GM18502 (cell line): Measurements from ENCODE around the gene GLYR1.
"Not testable (repeated sequence)": the region's sequence is repeated elsewhere in the genome, so short reads cannot be mapped to it uniquely, and the experiment has no call there.

ENCODE experiments used
- ATAC-seq: cut with Tn5 transposase; IDR thresholded peaks from one replicate; pipeline ENCODE4 v1.9.1; 2021; ENCODE audit warnings: mild to moderate bottlenecking; ENCODE audit not compliant: unreplicated experiment, poor library complexity

Gene GLYR1

DNA sequence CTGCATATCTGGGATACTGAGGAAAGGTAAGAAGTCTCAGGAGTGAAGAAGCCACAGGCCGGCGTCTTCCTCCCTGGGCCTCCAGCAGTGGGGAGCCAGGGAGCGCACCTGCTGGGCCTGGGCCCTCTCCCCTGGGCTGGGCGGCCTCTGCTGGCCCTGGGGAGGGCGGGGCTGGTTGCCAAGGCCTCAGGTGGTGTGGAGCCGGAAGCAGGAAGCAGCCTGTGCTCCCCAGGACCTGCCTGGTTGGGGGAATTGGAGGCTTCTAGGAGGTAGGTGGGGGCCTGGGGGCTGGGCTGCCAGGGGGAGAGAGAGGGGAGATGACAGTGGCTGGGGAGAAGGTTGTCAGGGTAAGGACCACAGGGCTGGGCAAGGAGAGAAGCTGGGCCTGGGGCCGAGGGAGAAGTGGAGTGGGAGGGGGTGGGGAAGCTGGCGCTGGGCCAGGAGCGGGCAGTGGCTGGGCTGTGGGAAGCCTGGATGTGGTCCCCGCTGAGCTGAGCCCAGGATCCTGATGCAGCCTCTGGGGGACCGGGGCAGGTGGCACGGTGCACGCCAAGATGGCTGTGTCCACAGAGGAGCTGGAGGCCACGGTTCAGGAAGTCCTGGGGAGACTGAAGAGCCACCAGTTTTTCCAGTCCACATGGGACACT is 51.8 kb downstream of the GLYR1 start, which contains the start of gene SMIM22:
Gene SMIM22, plus strand, starts transcription at position 189 of the 647 bp plus-strand sequence. Its CDS starts 366 bp downstream, at position 555.
- ATAC-seq = no peak

DNA sequence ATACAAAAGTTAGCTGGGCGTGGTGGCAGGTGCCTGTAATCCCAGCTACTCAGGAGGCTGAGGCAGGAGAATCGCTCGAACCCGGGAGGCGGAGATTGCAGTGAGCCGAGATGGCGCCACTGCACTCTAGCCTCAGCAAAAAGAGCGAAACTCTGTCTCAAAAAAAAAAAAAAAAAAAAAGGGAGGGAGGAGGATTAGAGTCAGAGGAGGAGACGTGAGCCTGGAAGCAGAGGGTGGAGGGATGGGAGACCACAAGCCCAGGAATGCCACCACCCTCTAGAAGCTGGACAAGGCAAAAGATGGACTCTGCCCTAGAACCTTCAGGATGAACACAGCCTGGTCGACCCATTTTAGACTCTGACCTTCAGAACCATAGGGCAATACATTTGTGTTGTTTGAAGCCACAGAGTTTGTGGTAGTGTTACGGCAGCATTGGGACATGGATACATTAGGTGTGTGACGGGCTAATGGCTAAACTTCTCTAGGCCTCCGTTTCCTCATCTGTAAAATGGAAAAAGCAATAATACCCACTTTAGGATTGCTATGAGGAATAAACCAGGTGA is 54.1 kb downstream of the GLYR1 start:
- ATAC-seq = no peak

DNA sequence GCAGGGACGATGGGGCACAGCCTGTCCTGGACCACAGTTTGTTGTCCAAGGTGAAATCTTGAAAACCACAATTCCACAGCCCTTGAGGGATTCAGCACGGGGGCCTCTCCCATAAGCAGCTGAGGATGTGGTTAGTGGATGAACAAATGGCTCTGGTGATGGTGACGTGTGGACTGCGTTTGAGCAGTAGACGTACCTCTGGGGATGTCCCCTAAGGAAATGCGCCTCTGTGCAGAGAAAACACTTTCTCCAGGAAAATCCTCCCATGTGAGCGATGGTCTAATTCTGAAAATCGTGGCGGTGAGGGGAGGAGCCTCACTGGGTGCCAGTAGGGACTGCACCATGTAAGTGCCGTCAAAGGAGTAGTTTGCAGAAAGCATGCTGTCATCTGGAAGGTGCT is 56.2 kb downstream of the GLYR1 start:
- ATAC-seq = no peak

DNA sequence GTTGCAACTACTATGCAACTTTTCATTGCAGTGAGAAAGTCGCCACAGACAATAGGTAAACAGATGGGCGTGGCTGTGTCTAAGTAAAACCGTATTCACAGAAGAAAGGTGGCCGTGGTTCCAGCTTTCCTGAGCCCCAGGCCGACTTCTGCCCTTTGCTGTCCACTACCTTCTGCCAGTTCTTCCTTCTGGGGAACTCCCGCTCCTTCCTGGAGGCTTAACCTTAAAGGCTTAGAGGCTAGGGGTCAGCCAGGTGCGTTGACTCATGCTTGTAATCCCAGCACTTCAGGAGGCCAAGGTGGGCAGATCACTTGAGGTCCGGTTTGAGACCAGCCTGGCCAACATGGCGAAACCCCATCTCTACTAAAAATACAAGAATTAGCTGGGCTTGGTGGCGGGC is 56.8 kb downstream of the GLYR1 start:
- no peak for ATAC-seq

DNA sequence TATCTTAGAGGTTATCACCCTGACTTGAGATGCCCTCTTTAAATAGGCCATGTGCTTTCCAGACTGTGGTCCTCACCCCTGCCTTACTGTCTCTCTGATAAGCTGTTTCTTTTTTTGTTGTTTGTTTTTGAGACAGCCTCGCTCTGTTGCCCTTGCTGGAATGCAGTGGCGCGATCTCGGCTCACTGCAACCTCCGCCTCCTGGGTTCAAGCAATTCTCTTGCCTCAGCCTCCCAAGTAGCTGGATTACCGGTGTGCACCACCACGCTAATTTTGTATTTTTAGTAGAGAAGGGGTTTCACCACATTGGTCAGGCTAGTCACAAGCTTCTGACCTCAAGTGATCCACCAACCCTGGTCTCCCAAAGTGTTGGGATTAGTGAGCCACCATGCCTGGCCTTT is 58.2 kb downstream of the GLYR1 start:
- no peak for ATAC-seq

DNA sequence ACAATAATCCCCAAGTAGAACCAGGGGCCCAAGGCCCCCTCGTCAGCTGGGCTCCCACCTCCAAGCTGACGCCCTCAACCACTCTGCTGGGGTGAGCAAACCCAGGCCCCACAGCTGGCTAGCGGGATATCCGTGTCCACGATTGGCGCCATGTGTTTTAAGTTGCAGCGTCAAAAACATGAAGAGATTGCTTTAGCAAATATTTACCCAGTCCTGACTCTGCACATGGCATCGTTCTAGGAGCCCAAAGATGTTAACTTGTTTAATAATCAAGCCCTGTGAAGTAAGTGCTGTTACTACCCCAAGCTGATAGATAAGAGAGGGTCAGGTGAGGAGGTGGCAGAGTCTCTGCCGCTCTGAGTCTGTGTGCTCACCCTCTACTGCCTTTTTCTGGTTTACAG is 58.6 kb downstream of the GLYR1 start:
- ATAC-seq = no peak

DNA sequence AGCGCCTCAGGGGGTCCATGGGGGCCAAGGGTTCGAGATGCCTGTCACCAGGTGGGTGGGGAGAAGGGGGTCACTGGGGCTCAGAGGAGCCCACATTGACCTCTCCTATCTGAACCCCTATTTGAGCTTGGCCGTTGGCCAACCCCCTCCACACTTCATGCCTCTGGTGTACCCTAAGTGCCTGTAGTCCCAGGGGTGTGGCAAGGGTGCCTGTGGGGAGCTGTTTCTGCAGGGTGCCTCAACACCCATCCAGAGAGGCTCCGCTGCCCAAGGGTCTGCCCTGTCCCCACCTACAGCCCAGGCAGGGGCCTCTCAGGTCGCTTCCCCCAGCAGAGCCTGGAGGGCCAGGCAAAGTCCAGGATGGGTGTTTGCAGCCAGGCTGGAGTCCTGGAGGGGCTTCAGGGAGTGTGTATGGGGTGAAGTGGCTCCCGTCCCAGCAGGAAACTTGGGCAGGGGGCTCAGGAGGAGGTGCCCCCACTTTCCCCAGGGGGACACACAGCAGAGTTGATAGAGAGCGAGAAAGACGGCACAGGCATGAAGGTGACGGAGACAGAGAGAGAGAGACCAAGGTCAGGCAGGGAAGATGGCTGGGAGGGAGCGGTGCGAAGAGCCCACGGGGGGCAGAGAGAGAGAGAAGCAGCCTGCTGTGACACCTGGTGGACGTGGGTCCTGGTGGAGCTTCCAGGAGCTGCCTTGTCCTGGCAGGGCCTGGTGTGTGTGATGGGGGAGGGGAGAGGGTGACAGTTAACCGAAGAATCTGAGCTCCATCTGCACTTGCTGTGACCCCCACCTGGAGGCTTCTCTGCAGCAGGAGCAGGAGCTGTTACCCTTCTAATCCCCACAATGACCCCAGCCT is 59.2 kb downstream of the GLYR1 start, which contains the start of gene SEPTIN12:
Gene SEPTIN12, minus strand, starts transcription at position 719 of the 856 bp plus-strand sequence. Its CDS starts 700 bp downstream, at position 19.
- no peak for ATAC-seq

DNA sequence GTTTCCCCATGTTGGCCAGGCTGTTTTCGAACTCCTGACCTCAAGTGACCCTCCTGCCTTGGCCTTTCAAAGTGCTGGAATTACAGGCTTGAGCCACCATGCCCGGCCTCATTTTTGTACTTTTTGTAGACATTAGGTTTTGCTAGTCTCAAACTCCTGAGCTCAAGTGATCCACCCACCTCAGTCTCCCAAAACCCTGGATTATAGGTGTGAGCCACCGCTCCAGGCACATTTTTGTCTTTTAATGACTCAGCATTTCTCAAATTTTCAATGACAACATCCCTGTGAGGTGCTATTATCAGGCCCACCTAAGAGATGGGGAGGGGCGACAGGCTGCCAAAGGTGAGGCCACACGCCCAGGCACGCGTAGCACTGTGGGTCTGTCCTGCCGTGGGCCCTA is 60.0 kb downstream of the GLYR1 start:
- ATAC-seq = no peak

DNA sequence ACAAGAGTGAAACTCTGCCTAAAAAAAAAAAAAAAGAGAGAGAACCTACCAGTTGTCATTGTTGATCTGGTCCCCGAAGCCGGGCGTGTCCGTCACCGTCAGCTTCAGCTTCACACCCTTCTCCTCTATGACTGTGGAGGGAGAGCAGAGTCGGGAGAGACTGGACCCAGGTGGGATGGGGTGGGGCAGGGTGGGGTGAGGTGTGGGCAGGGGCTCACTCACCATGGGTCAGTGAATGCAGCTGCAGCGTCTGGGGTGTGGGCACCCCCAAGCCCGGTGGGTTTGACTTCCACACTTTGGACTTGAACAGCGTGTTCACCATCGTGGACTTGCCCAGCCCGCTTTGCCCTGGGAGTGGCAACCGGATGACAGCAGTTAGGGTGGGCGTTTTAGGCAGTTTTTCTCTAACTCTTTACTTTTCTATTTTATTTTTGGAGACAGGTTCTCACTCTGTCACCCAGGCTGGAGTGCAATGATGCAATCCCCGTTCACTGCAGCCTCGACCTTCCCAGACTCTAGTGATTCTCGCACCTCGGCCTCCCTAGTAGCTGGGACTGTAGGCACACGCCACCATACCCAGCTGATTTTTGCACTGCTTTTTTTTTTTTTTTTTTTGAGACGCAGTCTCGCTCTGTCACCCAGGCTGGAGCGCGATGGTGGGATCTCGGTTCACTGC is 61.2 kb downstream of the GLYR1 start:
- no peak for ATAC-seq

DNA sequence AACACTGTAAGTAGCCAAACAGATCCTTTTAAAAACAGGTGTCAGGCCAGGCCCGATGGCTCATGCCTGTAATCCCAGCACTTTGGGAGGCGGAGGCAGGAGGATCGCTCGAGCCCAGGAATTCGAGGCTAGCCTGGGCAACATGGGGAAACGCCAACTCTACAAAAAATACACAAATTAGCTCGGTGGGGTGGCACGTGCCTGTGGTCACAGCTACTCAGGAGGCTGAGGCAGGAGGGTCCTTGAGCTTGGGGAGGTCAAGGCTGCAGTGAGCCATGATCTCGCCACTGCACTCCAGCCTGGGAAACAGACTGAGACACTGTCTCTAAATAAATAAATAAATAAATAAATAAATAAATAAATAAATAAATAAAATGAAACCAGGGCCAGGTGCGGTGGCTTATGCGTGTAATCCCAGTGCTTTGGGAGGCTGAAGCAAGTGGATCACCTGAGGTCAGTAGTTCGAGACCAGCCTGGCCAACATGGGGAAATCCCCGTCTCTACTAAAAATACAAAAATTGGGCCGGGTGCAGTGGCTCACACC is 62.6 kb downstream of the GLYR1 start:
- ATAC-seq = not testable (repeated sequence)

DNA sequence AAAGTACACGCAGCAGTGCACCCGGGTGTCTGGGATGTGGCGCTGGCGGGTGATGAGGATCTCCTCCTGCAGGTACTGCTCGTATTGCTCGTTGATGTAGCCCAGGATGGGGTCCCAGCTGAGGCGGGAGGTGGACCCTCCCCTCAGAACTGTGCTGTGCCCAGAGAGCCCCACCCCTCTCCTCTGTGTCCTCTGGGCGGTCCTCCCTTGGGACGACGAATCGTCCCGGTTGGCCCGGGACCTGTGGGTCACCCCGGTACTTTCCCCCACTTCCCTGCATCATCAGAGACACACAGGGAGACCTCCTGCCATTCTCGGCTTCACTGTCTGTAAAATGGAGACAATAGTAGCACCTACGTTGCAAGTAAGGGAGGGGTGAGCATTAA is 63.1 kb downstream of the GLYR1 start:
- ATAC-seq = no peak

DNA sequence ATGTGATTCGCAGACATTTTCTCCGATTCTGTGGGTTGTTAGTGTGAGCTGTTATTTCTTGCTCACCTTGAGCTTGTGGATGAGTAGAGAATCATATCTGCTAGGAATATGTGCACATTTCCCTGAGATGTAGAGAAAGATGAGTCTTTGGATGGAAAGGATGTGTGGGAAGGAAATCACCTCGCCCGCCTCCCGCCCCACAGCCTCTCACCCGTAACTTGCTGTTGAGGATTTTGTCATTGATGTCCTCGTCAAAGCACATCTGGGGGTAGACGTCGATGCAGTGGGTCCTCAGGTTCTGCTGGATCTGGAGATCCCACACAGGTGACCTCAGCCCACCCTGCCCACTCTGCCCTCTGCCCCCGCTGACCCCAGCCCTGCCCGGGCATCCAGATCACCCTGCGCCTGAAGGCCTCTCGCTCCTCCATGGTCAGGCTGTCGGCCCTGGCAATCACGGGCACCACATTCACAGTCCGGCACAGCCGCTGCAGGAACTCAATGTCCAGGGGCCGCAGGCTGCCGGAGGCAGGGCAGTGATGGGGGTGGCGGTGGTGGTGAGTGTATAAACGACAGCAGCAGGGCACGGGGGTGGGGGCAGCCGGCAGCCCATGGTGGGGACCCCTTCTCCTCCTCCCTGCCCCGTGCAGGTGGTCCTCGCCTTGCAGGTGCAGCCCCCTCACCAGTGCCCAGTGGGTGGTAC is 63.7 kb downstream of the GLYR1 start:
- ATAC-seq = no peak

DNA sequence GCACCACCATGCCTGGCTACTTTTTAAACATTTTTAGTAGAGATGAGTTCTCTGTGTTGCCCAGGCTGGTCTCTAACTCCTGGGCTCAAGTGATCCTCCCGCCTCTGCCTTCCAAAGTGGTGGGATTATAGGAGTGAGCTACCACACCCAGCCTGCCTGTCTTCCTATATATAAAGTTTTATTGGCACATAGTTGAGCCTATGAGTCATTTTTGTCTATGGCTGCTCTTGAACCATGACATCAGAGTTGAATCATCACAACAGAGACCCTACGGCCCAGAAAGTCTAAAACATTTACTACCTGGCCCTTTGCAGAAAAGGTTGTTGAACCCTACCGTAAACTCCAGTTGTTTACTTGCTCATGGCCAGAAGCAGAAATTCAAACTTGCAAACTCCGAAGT is 66.9 kb downstream of the GLYR1 start:
- no peak for ATAC-seq

DNA sequence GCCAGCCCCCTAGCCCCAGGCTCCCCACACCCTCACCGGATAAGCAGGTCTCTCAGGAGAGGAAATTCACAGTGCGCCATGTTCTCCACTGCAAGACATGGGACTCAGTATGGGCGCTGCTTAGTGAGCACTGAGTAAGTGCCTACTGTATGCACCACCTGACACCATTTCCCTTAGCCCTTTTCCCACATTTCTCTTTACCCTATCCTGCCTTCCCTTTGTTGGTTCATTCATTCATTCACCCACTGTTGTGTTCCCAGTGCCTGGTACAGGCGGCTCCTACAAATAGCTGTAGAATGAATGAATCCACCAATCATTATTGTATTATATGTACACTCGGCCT is 69.1 kb downstream of the GLYR1 start:
- ATAC-seq = no peak

DNA sequence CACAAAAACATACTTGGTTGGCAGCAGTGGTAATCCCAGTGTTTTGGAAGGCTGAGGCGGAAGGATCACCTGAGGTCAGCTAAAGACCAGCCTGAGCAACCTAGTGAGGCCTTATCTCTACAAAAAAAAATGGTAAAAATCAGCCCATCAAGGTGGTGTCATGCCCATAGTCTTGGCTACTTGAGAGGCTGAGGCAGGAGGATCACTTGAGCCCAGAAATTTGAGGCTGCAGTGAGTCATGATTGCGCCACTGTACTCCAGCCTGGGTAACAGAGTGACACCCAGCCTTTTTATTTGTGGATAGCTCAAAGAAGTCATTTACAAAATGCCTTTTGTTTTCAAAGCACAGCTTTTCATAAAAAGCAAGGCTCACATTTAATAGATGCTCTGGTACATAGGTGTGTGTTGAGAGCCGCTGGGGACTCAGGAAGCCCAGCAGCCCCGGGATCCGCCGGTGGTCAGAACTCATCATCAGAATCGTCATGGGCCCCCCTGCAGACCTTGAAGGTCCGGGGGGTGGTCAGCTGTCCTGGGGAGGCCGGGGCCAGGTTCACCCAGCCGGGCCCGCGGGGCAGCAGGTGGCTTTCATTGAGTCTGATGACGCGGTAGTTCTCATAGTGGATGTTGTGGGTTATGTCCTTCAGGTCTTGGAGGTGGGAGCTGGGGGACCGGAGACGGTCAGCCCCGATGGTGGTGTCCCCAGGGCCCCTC is 69.6 kb downstream of the GLYR1 start:
- no peak for ATAC-seq

DNA sequence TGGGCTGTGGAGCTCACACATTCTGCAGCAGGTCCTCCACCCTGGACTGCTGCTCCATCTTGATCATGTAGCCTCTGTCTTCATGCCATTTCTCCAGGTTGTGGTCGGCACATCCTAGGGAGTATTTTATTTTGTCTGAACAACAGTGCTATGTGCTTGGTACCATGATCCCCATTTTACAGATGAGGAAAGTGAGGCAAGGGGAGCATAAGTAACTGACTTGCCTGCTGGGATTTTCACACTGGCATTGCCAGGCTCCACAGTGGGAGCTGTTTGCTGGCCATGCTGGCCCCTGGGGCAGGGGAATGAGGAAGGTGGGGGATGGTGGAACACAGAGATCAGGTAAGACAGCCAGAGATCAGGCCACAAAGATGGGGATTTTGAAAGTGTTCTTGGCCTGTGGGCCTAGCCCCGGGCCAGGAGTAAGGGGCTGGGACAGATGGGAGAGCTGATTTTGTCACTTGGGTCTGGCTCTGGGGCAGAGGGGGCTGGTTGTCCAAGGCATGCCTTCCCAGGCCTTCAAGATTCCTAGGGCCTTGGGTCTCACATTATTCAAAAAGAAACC is 70.9 kb downstream of the GLYR1 start:
- no peak for ATAC-seq

DNA sequence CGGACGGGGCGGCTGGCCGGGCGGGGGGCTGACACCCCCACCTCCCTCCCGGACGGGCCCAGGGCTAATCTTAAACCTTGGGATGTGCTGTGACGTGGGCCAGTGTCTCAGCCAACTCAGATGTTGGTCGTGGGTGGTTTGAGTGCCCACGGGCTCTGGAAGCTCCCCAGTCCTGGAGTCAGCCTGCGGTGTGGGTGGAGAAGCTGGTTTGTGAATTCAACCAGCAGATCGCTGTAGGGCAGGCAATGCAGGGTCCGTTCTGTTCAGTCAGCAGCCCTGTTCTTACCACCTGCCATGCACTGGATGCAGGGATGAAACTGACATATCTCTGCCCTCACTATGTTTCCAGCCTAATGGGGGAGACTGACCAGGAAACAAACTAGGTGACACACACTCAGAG is 72.1 kb downstream of the GLYR1 start:
- no peak for ATAC-seq

DNA sequence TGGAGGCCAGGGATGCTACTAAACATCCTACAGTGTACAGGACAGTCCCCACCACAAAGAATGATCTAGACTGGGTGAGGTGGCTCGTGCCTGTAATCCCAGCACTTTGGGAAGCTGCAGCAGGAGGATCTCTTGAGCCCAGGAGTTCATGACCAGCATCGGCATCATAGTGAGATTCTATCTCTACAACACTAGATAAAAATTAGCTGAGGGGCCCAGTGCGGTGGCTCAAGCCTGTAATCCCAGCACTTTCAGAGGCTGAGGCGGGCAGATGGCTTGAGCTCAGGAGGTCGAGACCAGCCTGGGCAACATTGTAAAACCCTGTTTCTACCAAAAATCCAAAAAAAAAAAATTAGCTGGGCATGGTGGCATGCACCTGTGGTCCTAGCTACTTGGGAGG is 74.7 kb downstream of the GLYR1 start:
- no peak for ATAC-seq

DNA sequence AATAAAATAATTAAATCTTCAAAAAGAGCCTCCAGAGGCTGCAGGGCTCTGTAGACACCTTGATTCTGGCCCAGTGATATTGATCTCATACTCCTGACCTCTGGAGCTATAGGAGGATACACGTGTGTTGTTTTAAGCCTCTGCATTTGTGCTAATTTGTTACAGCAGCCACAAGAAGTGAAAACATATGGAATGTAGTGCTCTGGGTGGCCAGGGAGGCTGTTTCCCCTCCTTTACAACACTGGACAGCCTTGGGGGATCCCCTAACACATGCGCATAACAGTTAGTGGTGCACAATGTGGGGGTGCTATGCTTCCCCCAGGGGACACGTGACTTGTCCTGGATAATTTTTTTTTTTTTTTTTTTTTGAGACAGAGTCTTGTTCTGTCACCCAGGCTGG is 75.4 kb downstream of the GLYR1 start:
- no peak for ATAC-seq
